GM12801 (cell line): ENCODE results near the gene RPL22L1.

ENCODE experiments used
- TF ChIP-seq, protein P1 (sequence below): IDR thresholded peaks from one replicate; pipeline ENCODE4 v1.5.1; 2011; ENCODE audit warnings: control low read depth; ENCODE audit not compliant: insufficient read length; ENCODE audit errors: extremely low read depth

Gene RPL22L1

DNA sequence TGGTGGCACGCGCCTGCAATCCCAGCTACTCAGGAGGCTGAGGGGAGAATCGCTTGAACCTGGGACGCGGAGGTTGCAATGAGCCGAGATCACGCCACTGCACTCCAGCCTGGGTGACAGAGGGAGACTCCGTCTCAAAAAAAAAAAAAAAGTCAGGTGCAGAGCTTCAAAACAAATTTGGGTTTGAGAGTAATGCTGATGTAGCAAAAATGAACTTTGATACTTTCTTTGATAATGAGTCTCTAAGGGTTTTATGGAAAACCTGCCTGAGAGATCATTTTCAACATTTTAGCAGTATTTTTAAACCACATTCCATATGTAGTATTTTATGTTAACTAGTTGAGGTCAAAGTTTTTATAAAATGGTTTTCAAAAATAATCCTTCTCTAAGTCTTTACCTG is 23.9 kb upstream of the RPL22L1 start:
- TF ChIP-seq, protein P1, sequence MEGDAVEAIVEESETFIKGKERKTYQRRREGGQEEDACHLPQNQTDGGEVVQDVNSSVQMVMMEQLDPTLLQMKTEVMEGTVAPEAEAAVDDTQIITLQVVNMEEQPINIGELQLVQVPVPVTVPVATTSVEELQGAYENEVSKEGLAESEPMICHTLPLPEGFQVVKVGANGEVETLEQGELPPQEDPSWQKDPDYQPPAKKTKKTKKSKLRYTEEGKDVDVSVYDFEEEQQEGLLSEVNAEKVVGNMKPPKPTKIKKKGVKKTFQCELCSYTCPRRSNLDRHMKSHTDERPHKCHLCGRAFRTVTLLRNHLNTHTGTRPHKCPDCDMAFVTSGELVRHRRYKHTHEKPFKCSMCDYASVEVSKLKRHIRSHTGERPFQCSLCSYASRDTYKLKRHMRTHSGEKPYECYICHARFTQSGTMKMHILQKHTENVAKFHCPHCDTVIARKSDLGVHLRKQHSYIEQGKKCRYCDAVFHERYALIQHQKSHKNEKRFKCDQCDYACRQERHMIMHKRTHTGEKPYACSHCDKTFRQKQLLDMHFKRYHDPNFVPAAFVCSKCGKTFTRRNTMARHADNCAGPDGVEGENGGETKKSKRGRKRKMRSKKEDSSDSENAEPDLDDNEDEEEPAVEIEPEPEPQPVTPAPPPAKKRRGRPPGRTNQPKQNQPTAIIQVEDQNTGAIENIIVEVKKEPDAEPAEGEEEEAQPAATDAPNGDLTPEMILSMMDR: no peak

DNA sequence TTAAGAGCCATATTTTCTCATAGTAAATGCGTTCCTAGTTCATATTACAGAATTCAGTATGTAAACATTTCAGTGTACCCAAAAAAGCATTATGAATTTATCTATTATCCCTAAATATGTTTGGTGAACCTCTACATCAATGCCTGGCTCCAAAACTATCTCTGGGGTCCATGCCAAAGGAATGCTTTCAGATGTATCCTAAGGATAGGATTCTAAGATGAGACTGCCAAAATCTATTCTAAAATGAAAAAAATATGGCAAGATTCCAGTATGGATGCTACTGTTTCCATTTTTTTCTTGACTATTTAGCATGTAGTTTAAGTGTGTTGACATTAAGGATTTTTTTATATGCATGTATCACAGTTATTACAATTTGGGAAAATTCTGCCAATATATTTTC is 19.6 kb upstream of the RPL22L1 start:
- TF ChIP-seq, protein P1: no peak

DNA sequence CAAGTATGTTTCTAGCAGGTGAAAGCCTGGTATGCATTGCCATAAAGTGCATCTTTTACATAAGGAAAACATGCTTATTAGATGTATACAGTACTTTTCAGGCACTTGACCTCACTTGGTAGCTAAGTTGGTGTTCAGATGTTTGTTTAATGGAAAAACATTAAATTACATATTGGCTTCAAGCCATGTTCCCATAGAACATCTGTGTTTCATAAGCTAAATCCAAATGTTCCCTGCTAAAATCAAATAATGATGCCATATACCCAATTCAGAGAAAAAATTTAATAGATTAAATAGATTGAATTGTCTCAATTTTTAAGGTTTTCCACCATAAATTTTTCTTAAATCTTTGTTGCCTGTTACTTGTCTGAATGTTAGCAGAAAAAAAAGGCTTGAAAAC is 19.1 kb upstream of the RPL22L1 start:
- TF ChIP-seq, protein P1: no peak

DNA sequence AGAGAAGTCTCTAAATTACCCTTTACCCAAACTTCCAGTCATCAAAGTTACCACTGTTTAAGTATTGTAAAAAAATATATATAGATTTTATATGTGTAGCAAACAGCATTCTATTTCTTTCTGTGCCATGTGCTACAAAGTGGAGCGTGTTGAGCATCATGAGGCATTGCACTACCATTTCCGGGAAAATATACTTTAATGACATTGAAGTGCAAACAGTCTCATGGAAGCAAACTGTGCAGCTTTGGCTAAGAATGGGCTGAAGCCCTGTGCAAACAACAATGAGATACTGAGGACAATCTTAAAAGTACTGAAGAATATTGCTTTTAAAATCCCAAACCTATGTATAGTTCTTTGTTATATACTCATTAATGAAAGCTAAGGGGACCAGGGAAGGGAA is 6.5 kb upstream of the RPL22L1 start:
- TF ChIP-seq, protein P1: no peak

DNA sequence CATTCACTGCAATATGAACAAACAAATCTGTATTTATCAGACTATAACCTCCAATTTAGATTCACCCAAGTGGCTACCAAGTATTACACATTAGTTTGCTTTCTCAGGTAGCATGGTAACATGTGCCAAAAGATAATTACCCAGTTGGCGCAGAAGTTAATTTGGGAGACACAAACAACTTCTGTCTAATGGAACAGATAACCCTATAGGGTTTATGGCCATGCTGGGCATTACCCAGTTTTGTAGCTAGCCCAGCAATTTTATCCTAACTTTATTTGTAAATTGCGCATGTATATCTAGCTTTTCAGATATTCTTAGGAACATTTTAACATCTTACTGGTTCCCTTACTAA is 780 bp downstream of the RPL22L1 start:
- TF ChIP-seq, protein P1: no peak

DNA sequence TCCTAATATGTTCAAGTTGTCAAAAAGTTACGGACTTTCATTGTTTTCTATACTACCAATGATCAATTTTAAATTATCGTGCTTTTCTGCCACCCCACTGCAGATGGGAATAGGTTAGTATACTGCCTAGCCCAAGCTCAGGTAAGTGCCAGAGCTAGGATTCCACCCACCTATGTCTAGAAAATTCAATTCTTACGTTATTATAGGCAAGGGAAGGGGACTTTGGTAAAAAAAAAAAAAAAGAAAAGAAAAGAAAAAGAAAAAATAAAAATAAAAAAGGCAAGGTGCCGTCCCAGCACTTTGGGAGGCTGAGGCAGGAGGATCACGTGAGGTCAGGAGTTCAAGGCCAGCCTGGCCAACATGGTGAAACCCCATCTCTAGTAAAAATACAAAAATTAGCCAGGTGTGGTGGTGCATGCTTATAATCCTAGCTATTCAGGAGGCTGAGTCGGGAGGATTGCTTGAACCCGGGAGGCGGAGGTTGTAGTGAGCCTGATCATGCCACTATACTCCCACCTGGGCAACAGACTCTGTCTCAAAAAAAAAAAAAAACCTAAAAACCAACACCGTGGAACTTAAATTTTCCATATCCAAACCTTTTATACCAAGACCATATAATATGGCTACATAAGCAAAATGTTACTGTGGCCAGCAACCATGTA is 1.3 kb downstream of the RPL22L1 start:
- TF ChIP-seq, protein P1: no peak

DNA sequence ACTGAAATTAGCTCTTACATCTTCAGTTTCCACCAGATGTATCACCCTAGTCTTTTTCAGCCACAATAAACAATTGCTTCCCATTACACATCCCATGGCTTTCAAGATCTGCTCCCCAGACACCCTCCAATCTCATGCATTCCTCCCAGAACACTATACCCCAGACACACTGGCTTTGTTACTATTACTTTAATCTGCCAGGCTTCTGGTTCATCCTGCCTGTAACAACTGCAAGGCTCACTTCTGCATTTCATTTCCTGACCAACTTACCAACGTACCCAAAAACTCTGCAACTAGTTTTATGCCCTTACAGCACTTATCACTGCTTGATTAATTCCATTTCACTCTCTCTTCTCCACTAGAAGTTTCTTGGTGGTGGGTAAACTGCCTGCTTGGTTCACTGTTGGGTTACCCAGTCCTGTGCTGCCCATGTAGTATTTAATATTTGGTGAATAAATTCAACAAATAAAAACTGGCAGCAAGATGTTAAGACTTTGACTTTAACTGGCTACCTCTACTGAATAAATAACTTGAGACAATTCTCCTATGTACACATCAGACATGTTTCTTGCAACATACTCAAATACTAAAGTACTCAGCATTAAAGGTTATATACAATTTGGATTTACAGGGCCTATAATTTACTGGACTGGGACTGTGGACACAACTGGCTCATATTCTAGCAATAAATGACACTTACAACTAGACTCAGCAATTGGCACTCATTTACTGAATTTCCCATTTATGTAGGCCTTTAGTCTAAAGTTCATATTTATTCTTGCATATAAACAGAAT is 2.7 kb downstream of the RPL22L1 start:
- TF ChIP-seq, protein P1: no peak
